Esophagus squamous epithelium (tissue), 4 donors: Measurements from ENCODE around the gene KMT2A.

Experiments
- POLR2A ChIP-seq, 4 donors: fragments of 450-650 bp; IDR thresholded peaks; one replicate each; pipeline ENCODE4 v1.6.1; 2017; ENCODE audit warnings: antibody characterized with exemption in 4 of 4, mild to moderate bottlenecking in 4 of 4, moderate library complexity in 3 of 4
- TF ChIP-seq, protein P1 (sequence below), 6 experiments: fragments of 450-650 bp in 4 of 6; fragments of 200-600 bp in 2 of 6; sonication (generic) in 2 of 6; IDR thresholded peaks; one replicate each; pipeline ENCODE4 v1.5.1; 2016 to 2019; ENCODE audit warnings: antibody characterized with exemption in 6 of 6, mild to moderate bottlenecking in 4 of 6, moderate library complexity in 4 of 6

- TF ChIP-seq, protein P1, sequence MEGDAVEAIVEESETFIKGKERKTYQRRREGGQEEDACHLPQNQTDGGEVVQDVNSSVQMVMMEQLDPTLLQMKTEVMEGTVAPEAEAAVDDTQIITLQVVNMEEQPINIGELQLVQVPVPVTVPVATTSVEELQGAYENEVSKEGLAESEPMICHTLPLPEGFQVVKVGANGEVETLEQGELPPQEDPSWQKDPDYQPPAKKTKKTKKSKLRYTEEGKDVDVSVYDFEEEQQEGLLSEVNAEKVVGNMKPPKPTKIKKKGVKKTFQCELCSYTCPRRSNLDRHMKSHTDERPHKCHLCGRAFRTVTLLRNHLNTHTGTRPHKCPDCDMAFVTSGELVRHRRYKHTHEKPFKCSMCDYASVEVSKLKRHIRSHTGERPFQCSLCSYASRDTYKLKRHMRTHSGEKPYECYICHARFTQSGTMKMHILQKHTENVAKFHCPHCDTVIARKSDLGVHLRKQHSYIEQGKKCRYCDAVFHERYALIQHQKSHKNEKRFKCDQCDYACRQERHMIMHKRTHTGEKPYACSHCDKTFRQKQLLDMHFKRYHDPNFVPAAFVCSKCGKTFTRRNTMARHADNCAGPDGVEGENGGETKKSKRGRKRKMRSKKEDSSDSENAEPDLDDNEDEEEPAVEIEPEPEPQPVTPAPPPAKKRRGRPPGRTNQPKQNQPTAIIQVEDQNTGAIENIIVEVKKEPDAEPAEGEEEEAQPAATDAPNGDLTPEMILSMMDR (IDR thresholded peaks at IDR 0.05): no peak
- no peak for TF ChIP-seq POLR2A (IDR thresholded peaks at IDR 0.05)
These were observed 85.6 kb downstream of the KMT2A start for GRCh38 chr11:118521892-118522311.
